Renal pelvis (tissue), 4 donors: ENCODE results near the gene FBN1. TPM values are rescaled to one million over a fixed set of nuclear protein-coding genes. Genes with fewer than 3 reads are reported as not detected.

ENCODE experiments used
- DNase-seq: peaks from one replicate; pipeline ENCODE4 v3.0.0-alpha.2; 2013
- polyA plus RNA-seq, 3 donors: library from polyadenylated mRNA; unstranded; fragments of 120-200 nt; gene quantifications; one replicate each; pipeline ENCODE4 v1.2.1, GENCODE V29; 2013; ENCODE audit not compliant: insufficient read length in 3 of 3

Gene FBN1
- polyA plus RNA-seq, 3 donors, result 83.0 to 100 (median 83.5) TPM

DNA sequence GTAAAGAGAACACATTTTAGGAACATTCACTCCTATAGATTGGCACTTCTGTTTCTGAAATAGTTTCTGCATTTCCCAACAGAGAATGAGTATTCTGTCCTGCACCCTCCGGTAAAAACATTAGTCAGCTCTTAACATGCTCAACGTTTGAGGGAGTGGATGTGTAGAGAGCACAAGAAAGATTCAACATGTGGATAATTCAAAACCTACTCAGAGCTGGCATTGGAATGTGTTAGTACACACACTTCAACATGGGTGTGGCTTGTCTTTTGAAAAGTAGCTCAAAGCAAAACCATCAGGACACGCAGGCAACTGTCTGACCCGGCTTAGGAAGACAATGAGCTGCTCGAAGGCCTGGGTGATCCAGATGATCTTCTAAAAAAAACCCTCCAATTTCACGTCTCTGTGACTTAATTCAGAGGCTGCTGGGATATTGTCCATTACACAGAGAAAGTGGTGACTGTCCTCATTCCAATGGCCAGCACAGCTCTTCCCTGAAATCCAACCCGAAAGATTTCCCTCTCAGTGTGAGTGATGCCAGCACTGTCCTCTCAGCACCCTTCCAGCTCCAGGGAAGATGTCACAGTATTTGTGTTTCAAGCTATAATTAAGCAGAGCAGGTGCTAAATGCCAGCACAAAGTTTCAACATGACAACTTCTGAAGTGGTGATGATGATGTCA lies 18.1 kb downstream of the FBN1 start:
- no peak for DNase-seq

DNA sequence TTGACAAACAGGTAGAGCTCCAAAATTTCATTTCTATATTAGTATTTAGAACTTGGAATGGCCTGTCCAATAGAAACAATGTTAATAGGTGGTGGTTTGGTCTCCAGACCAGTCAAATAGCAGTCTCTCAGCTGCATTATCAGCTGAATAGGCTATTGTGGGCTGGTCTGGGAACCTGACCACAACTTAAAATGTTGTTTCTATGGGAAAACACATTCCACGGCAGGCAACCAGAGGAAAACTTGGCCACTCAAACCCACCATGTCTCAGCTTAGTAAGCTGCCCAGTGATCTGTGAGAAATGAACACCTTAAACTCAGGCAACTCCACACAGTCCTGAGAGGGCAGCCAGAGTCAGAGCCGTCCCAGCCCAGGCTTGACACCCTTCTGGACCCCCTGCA lies 20.4 kb downstream of the FBN1 start:
- DNase-seq, result no peak

DNA sequence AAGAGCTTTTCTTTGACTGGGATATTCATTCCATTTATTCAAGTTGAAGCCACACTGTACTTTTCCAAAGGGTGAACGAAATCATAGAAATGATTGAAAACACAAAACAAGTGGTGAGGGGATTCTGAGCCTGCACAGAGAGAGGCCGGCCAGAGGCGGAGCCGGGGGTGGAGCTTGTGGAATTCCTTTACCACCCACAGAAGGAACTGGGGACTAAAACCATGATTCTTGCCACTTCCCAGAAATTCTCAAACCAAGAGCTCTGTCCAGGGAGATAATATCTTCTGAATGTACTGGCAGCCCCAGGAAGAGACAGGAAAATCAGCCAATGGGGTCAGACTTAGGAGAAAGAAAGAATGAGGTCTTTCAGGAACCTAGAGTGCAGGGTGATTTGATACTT lies 20.8 kb downstream of the FBN1 start:
- no peak for DNase-seq

DNA sequence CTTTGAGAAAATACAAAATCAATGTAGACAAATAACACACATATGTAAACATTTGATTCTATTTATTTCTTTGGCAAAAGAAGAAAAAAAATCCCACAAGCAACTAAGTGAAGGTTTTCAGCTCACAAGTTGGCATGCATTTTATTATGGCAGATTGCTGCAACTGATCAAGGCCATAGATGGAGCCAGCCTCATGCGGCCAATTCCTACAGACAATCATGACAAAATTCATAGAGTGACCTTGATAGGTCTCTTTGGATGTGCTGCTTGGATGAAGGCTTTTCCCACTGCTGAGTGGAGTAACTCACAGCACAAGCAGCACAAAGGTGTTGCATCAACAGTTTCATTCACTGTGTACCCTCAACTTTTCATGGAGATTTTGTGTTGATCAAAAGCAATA lies 22.1 kb downstream of the FBN1 start:
- DNase-seq, result no peak

DNA sequence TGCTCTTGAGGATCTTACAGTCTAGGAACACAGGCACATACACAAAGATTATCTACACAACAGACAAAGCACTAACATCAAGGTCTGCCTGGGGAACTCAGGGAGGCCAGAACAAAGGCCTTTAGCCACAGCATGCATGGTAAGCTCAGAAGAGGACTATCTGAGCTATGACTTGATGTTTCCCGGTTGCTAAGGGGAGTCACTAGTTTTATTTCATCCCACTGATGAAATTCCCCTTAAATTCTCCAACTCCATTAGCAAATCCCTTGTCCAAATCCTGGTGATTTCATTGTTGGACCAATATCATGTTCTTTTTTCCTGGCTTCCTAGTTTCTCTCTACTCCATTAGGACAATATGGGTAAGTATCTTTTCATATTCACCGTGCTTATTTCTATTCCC lies 23.3 kb downstream of the FBN1 start:
- no peak for DNase-seq

DNA sequence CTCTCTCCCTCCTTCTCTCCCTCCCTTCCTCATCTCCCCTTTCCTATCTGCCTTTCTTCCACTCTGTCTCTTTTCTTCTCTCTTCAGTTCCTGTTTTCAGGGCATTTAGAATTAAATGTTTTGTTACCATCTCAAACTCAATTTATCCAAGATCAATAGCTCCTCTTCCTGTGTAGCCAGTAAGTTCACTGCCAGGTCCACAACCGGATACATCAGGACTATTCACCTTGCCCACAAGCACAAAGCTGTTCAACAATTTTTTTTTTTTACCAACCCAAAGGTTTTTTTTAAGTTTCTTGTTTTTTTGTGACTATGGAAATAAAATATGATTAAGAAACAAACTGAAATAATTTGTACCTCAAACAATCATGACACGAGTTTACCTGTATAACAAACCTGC lies 26.1 kb downstream of the FBN1 start:
- DNase-seq, result no peak

DNA sequence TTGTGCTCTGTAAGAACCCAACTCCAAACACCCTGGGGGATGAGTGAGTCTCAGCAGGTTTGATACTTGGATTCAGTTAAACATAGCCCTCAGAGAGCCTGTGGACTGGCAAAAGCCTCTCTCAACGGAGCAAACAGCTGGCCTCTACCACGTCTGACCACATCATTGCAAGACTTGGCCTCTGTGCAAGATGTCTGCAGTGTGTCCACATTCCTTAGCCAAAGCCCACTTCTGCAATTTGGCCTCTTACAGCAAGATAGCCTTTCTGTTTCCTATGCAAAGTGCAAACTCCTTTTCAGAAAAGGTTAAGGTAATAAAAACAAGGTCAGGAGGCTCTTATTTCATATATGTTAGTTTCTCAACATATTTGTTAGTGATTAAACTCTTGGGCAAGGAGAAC lies 27.9 kb downstream of the FBN1 start:
- peak; percentile 28 for DNase-seq

DNA sequence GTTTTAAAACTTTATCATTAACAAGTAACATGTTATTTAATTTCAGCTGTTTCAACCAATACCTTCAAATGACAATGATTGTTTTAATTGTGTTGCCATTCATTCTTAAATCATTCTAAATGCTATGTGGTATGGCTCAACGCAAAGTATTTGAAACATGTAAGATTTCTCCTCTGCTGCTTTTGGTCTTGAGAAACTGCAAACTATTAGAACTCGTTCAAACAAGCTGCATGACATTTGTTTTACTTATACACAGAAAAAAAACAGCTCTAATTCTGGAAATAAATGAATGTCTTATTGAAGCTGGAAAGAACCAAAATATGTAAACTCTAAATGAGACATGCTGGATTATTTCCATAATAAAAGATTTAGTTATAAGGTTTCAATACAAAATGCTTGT lies 29.3 kb downstream of the FBN1 start:
- no peak for DNase-seq

DNA sequence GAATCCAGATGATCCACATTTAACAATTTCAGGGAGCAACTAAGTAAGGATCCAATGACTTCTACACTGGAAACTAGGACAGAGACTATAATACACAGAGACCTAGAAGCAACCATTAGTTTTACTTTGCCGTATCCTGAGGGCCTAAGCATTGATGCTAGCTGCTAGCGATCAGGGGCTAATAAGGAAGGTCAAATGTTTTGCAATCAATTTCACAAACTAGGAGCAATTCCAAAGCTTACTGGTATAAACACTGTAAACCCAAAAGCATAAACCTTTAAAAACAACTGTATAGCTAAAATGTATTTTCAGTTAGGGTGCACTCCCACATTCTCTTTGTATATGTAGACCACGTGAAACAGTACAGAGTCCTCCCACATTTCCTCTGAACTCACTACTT lies 31.5 kb downstream of the FBN1 start:
- no peak for DNase-seq

DNA sequence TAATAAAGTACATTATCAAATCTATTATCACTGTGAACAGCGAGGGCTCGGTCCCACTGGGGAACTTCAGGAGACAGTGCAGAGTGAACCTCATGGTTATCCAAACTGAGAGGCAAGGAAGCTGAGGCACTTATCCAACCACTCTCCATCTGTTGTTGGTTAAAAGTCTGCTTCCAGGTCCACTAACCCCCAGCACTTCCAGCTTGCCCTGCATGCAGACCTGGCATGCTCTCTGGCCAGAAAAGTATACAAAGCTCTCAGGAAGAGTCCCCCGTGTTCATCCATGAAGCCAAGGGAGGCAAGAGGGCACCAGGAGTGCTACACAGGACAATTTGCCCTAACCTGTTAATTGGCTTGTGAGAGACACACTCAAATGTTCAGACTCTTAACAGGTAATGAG lies 36.0 kb downstream of the FBN1 start:
- DNase-seq, result no peak

DNA sequence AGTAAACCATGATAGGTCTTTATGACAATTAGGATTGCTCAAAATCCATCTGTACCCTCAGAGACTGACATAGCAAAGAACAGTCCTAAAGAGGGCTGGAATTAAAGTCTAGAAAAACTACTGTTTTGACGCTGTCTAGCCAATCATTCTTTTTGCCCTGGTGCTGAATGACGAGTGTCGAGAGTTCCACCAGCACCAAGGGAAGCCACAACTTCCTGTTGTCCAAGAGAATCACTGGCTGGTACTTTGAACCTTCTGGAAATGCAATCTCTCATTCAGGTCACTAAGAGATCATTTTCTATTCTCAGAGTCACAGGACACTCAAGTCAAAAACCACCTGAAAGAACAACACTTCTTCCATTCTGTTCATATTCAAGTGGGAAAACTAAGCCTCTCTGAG lies 37.7 kb downstream of the FBN1 start:
- DNase-seq, result no peak

DNA sequence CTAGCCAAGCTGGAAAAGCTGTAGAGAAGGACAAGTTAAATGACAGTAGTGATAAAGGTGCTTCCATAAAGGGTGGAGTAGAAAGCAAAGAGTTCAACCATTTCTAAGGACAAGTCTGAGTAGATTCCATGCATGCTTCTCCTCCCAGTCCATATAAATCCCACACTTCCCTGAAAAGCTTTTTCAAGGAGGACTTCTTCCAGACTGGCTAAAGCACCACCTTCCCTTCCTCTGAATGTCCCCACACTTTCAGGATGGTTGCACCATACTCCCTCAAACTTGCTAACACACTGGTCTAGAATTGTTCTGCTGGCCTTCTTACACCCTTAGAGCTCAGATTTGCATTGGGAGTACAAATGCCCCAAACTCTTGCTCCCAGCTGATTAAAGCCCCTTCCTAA lies 40.9 kb downstream of the FBN1 start:
- no peak for DNase-seq

DNA sequence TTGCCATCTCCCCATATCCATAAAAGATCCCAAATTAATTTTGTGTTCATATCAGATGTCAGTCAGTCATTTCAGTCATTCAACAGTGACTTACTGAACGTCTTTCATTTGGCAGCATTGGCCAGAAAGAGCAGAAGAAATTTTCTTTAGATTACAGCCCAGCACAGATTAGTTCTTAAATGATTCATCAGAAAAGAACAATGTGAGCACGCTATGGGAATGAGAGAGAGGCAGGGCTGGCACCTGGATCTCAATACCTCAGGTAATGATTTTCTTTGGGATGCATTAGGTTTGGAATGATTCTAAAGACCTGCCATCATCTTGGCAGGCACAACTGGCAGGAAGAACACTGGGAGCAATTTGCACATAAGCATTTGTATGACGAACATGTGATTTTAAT lies 41.6 kb downstream of the FBN1 start:
- DNase-seq, result no peak

DNA sequence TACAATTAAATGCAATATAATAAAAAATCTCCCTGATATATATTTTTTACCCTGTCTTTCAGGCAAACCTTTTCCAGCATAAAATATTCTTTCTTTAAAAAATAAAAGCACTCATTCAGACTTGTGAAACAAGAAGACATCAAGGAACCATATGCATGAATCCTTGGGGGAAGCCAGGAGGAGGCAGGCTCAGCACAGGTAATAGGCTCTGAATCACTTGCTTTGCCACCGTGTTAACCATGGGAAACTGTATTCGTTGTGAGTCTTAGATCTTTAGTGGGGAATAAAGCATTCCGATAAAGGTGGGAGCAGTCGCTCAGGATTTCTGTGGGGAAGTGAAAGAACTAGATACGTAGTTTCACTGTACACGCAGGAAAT lies 42.4 kb downstream of the FBN1 start:
- no peak for DNase-seq

DNA sequence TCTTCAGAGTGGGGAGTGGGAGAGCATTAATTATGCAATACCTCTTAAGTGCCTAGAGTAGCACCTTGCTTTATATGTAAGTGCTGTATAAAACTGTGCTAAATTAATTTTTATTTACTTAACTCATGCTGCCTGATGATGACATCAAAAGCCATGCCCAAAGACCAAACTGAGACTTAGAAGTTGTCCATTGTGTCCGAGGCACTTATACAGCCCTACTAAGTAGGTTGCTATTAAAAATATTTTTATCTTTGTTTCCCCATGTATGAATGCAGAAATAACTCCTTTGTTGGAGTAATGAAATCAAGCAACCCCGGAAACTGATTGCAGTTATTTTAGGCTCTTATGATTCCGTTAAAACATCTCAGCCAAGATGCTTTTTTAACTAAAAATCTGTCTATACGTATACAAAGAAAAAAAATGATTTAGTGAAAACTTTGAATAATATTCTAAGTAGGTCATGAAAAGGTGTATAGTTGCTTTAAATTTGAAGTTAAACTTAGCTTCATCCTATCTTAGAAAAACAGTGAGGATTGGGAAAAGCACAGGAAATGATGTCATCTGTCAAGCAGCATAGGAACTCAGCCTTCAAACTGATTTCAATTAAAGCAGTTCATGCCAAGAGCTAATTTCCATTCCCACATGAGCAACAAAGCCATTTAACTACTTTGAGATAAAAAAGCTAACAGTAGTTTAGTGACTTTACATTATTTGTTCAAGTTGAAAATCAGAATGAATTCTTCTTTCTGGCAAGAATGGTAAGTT lies 43.0 kb downstream of the FBN1 start:
- DNase-seq, result peak; percentile 46

DNA sequence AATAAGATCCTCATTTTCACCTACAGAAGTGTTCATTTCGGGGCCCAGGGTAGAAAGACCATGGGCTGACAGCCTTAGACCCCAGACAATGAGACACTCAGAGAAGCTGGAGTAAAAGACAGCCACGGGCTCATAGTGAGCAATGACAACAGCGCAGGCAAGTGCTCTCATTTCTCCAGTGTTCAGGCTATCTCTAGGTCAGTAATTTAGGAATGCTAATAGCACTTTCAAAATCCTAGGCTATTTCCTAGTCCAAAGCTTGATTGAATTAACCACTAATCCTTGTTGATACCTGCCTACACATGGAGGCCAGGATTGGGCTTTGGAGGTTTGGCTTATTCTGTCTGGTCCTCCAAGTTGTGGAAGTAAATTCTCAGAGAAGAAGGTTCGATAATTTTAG lies 44.4 kb downstream of the FBN1 start:
- no peak for DNase-seq

DNA sequence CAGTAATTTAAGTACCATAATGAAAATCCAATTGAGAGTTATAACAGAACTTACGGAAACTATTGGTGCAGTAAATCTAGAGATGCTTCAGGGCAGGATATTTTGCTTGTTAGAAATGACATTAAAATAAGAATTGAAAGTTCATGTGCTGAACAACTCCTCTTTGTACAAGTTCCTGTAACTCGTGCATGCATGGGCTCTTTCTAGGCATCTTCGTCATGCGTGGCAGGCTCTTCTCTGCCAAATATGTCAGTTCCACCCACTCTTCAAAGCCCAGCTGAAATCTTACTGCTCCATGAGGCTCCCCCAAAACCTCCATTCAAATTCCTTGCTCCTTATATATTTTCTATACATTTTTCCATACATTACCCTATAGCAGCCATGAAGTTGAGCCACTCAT lies 48.7 kb downstream of the FBN1 start:
- DNase-seq, result no peak

DNA sequence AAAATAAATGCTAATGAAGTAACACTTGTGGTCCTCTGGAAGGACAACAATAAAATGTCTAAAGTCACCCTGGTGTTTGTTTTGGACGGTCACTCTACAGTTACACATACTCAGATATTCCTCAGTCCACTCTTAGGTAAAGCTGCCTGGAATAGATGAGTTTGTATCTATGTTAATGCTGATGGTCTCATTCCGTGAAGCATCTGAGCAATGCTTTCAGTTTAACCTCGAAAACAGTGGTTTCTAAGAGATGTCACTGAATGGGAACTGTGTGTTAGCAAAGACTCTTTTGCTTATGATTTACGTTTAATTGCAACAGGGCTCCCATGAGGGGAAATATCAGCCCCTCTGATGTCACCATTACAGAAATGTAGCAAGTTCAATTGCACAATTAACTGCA lies 49.1 kb downstream of the FBN1 start:
- DNase-seq, result no peak

DNA sequence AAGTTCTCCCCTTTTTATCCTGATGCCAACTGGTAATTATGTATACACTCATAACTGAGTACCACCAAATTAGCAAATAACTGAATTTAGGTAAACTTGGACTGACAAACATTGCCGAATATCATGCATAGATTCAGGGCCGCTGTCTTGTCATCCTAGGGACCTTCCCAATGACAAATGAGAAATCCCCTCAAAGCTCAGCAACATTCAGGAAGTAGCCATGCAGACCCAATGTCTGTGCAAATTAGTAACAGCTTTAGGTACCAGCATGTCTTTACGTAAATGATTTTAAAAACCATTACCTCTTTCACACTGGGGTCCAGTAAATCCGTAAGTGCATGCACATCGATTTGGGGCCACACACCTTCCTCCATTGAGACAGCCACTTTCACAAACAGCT lies 49.5 kb downstream of the FBN1 start:
- DNase-seq, result no peak

DNA sequence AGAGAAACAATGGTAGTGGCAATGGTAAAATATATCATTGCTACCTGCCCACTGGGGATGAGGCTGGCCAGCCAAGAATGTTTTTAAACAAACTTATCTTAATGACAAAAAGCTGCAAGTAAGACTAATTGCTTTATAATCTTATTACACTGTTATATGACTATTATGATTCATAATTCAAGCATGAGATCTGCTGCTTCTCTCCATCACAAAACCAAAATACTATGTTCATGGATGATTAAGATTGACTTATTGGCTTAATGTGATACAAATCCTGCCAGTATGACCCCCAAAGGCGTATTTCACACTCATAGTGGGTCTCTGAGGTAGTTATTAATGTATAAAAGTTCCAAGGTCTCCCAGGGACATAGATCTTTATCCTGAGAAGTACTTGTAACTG lies 52.6 kb downstream of the FBN1 start:
- DNase-seq, result no peak

DNA sequence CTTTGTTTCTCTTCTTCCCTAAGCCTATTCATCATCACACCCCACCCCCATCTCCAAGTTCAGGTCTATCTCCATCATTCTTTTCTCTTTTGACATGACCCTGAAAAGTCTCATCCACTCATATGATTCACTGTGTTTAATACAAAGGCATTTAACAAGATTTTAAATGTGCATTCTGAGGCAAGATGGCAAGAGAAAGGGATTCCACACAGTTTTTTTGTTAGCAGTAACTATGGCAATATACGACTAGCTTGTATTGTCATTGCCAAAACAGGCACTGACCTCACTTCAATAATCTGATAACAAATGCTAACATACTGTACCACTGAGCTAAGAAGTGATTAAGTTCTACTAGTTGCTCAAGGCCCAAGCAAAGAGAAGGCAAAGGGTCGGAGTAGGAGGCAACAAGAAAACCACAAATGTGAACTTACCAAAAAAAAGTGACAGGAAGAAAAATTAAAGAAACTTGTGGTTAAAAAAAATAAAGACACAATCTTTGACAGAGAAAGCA lies 53.2 kb downstream of the FBN1 start:
- DNase-seq, result no peak

DNA sequence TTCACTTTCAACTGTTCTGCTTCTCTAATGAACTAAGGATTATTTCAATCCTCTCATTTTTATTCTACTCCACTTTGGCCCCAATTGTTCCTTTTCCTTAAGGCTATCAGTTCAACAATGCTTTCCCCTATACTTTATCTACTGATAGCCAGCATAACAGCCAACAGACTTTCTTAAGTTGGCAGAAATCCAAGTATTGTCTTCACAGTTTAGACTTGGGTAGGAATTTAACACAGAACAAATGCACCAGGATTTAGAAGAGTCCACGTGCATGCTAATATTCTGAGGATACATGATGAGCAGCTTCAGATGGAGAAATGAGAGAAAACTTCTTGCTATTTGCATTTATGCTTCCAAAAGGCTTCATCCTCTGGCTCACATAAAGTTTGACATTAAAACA lies 54.8 kb downstream of the FBN1 start:
- no peak for DNase-seq

DNA sequence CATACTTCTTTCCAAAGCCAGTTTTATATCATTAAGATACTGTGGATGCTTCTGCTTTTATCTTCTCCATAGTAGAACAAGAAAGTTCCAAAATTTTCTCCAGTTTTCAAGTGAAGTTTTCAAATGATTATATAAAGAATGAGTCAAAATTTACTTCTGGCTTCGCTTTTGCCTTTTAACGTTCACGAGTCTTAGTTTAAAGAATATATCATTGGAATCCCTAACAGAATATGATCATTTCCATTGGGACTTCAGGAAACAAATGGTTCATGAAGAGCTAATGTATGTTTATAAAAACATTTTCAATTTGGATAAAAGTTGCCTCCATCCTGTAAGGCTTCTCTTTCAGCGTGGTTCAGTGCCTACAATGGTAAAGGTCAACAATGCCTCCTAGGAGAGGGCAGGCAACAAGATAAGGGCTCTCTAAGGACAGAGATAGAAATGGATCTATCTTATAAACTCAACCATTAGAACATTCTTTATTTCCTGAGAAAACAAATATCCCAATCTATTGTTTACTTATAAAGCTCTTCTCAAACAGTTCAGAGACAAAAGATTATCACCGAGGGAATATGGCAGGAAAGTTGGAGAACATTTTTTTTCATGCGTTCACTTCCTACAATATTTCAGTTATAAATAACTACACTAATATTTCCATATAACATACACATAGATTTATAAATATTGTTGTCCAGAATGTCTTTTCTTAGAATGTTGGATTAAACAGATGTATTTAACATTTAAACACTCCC lies 60.5 kb downstream of the FBN1 start:
- DNase-seq, result no peak
